Measurements from ENCODE around the gene ELMOD3. TPM values are rescaled to one million over a fixed set of nuclear protein-coding genes. Genes with fewer than 3 reads are reported as not detected.

ELMOD3 gene
- total and polyA plus RNA-seq, 2 of the 8 experiments (the other 6 are each of a cell fraction or from before 2014, with no cell fraction given): 8.5 to 10.2 TPM

DNA sequence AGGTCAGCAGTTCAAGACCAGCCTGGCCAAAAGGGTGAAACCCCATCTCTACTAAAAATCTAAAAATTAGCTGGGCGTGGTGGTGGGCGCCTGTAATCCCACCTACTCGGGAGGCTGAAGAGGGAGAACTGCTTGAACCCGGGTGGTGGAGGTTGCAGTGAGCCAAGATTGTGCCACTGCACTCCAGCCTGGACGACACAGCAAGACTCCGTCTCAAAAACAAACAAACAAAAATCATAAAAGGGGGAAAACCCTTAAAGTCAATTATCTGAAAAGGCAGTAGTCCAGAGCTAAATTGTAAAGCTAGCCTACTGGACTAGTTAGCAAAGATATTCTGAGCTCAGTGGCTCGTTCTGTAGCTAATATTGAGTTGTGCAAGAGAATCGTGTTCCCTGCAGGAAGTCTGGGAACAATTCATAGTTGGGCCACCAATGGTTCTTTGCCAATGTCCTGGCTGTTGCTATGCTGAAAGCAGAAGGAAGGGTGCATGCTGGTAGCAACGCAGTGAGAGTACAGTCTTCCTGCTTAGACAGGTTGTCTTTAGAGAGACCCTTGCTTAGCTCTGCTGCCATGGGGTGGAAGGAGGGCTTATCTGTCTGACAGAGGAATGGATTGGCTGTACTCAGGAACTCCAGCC is 31.1 kb upstream of the ELMOD3 start:
- H3K79me1 ChIP-seq (ENCODE audit: low read depth, low read length): peaks cover 17% of the 10 kb centered on the region
- 93% methylated on average over 9 of the region's 9 CpGs; no CpG with 5 or more reads in 1 of the 2 experiments for WGBS, 2 experiments (ENCODE audit: extremely low coverage in 1 of 2, insufficient coverage in 1 of 2, insufficient read length in 1 of 2, insufficient replicate concordance in 2 of 2, low coverage in 1 of 2, low lambda C conversion rate in 2 of 2, missing lambda C conversion rate in 1 of 2)
- CTCF ChIA-PET (ENCODE audit: partially characterized antibody): interaction anchor here (0.7 to 1.2 kb wide), 4 partner anchors 10 to 256 kb away, joined by 3 to 6 read pairs (median 4); no protein-coding TSS in a partner anchor
- no peak overlapping the region for H2AK5ac ChIP-seq (ENCODE audit: low read depth, low read length)
- no peak overlapping the region for H3K18ac ChIP-seq (ENCODE audit: extremely low read depth, low read length)
- no peak overlapping the region for H3K56ac ChIP-seq (replicated peaks; ENCODE audit: insufficient read length, low read depth, low read length)
- no peak overlapping the region for H2BK12ac ChIP-seq (ENCODE audit: low read depth, low read length)
- H2AFZ ChIP-seq (ENCODE audit: low read length): no peak overlapping the region
- no peak overlapping the region; the same call in 1 of the 2 replicates for H4K8ac ChIP-seq (ENCODE audit: extremely low read depth, insufficient read depth, low read length)
- no peak overlapping the region for H3K4me2 ChIP-seq (ENCODE audit: insufficient read depth in 1 of 2, low read depth in 2 of 2, low read length in 2 of 2)
- no peak overlapping the region for H3K4ac ChIP-seq (replicated peaks; ENCODE audit: insufficient read length, low read depth, low read length)
- H3K23ac ChIP-seq (ENCODE audit: insufficient read length): no peak overlapping the region
- H3K27me3 ChIP-seq (replicated peaks in 1 of 4; ENCODE audit: control insufficient read depth in 3 of 4, extremely low read depth in 1 of 4, insufficient read depth in 3 of 4, low read length in 3 of 4): no peaks in the 10 kb centered on the region; a peak in 1 of 7 replicates
- POLR2A ChIA-PET (ENCODE audit: partially characterized antibody): interaction anchor here (1.2 to 6.2 kb wide), 3 partner anchors 7 to 223 kb away, joined by 4 to 70 read pairs (median 4); partner anchors contain the start of genes ELMOD3 and RETSAT
- H3K14ac ChIP-seq (ENCODE audit: insufficient read length): no peak overlapping the region
- H2BK15ac ChIP-seq (ENCODE audit: low read length): no peak overlapping the region
- H2BK120ac ChIP-seq (replicated peaks; ENCODE audit: low read depth, low read length): no peak overlapping the region
- no peak overlapping the region for H4K5ac ChIP-seq (ENCODE audit: insufficient read length, low read depth, low read length)
- H3K4me3 ChIP-seq (ENCODE audit: extremely low read depth in 1 of 4, insufficient read depth in 2 of 4, low read depth in 3 of 4, low read length in 4 of 4): no peak overlapping the region
- peaks cover 2 to 13% of the 10 kb centered on the region in 2 experiments for H4K20me1 ChIP-seq (replicated peaks in 1 of 2; ENCODE audit: control insufficient read depth in 1 of 2, insufficient read depth in 2 of 2, low read length in 2 of 2)
- peaks cover 18 to 46% (median 31%) of the 10 kb centered on the region in 4 experiments for H3K36me3 ChIP-seq (ENCODE audit: control insufficient read depth in 2 of 4, insufficient read depth in 4 of 4, low read length in 3 of 4)
- H3K23me2 ChIP-seq (ENCODE audit: low read depth, low read length): peaks cover 17% of the 10 kb centered on the region
- DNase-seq (ENCODE audit: low read depth in 1 of 2, low spot score in 2 of 2) (no peak), FAIRE-seq (no peak)
- no peak overlapping the region for H3K27ac ChIP-seq (ENCODE audit: low read depth, low read length)
- H4K91ac ChIP-seq (replicated peaks; ENCODE audit: insufficient read length, low read length): no peak overlapping the region
- H2BK20ac ChIP-seq (ENCODE audit: low read length): no peak overlapping the region
- H3K4me1 ChIP-seq (replicated peaks in 1 of 4; ENCODE audit: control insufficient read depth in 3 of 4, insufficient read depth in 4 of 4, low read length in 3 of 4): peaks cover 0 to 13% (median 5%) of the 10 kb centered on the region in 4 experiments; a peak in 6 of 7 replicates
- no peak overlapping the region for H2BK5ac ChIP-seq (ENCODE audit: low read depth, low read length)
- peaks cover 9 to 24% of the 10 kb centered on the region in 2 experiments for H3K79me2 ChIP-seq (ENCODE audit: control insufficient read depth in 1 of 2, insufficient read depth in 2 of 2, low read length in 2 of 2)
- no peak overlapping the region for H3K9ac ChIP-seq (replicated peaks in 1 of 4; ENCODE audit: extremely low read depth in 1 of 4, low read depth in 3 of 4, low read length in 3 of 4)
- no peaks in the 10 kb centered on the region for H3K9me3 ChIP-seq (ENCODE audit: insufficient read depth in 2 of 2, low read depth in 1 of 2, low read length in 1 of 2)
- TF ChIP-seq SP1 (IDR thresholded peaks at IDR 0.05; ENCODE audit: low read depth, low read length): no peak
- no peak for TF ChIP-seq MAFK (IDR thresholded peaks at IDR 0.05; ENCODE audit: low read depth, low read length)
- TF ChIP-seq RNF2 (IDR thresholded peaks at IDR 0.05; ENCODE audit: borderline replicate concordance, low read depth, low read length, missing control alignments, poor library complexity, severe bottlenecking): no peak
- TF ChIP-seq, protein P1, sequence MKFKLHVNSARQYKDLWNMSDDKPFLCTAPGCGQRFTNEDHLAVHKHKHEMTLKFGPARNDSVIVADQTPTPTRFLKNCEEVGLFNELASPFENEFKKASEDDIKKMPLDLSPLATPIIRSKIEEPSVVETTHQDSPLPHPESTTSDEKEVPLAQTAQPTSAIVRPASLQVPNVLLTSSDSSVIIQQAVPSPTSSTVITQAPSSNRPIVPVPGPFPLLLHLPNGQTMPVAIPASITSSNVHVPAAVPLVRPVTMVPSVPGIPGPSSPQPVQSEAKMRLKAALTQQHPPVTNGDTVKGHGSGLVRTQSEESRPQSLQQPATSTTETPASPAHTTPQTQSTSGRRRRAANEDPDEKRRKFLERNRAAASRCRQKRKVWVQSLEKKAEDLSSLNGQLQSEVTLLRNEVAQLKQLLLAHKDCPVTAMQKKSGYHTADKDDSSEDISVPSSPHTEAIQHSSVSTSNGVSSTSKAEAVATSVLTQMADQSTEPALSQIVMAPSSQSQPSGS (IDR thresholded peaks at IDR 0.05; ENCODE audit: low read length): no peak
- no peak for TF ChIP-seq ASH2L (IDR thresholded peaks at IDR 0.05; ENCODE audit: low read length)
- TF ChIP-seq SUZ12 (IDR thresholded peaks at IDR 0.05; ENCODE audit: low read length): no peak
- no peak for TF ChIP-seq CHD2 (IDR thresholded peaks at IDR 0.05; ENCODE audit: low read length)
- TF ChIP-seq SP2 (IDR thresholded peaks at IDR 0.05; ENCODE audit: low read length): no peak
- no peak for TF ChIP-seq SAP30 (IDR thresholded peaks at IDR 0.05; ENCODE audit: insufficient read depth, insufficient replicate concordance, low read length)
- TF ChIP-seq KDM1A (IDR thresholded peaks at IDR 0.05; ENCODE audit: borderline replicate concordance, low read length): no peak

All from H1 (cell line).